Measurements from ENCODE around the gene EDNRA.
A peak's percentile ranks its signal among the peaks of the same experiment; 100 is the strongest.

EDNRA gene

DNA sequence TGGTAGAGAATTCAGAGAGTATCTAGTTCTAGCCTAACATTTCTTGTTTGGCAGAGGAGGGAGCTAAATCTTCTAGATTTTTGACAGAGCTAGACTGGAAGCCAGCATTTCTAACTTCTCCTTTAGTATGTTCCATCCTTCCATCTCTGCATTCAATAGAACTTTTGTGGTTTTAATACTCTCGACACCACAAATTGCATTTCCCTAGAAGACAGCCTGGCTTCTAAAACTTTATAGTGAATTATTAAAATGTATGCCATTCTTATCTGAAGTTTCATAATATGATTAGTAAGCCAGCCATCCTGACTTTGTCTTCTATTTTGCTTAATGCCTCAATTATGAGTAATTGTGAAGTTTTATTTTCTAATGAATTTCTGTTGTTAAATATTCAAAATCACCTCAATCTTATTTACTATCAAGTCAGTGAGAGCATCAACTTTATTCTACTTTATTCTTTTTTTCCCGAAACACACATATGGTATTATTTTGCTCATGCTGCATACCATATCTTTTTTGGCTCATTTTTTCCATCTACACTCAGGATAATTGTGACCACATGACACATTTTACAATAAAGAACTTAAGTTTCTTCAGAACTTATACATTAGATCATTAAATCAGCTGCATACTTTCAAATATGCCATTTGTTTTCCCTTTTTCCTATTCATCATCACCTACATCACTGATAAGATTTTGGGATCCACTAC is 30.2 kb downstream of the EDNRA start:
- TF ChIP-seq JUND (IDR thresholded peaks at IDR 0.05; ENCODE audit: low read depth), result no peak
- DNase-seq (ENCODE audit: low read depth in 1 of 2, low spot score in 1 of 2), result no peak

GRCh38 chr4:147513091-147513490 is 32.2 kb downstream of the EDNRA start:
- no peak for TF ChIP-seq JUND (IDR thresholded peaks at IDR 0.05; ENCODE audit: low read depth)
- no peak for DNase-seq (ENCODE audit: low read depth in 1 of 2, low spot score in 1 of 2)
- in situ Hi-C loops (cut with HindIII; ENCODE audit: low pct_unique_long_range_greater_than_20kb, low sequenced_read_pairs), result no loop called here

More for the DNA sequence above, 30.2 kb downstream of the EDNRA start:
- in situ Hi-C loops (cut with HindIII; ENCODE audit: low pct_unique_long_range_greater_than_20kb, low sequenced_read_pairs), result no loop called here

DNA sequence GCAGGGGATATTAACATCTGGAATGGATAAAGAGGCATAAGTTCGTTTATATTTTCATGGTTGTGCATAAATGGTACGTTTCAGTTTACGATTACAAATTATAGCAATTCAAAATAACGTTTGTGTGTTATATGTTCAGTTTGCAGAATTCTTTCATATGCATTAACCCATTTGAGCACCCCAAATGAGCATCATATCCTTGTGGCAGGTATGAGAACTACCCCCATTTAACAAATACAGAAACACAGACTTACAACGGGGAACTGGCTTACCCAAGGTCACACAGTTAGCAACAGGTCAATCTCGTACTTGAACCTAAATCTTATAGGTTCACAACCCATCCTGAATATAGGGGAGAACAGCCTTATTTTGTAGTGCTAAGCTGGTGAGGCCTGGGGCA is 33.1 kb downstream of the EDNRA start:
- in situ Hi-C loops (cut with HindIII; ENCODE audit: low pct_unique_long_range_greater_than_20kb, low sequenced_read_pairs), result no loop called here
- no peak for TF ChIP-seq JUND (IDR thresholded peaks at IDR 0.05; ENCODE audit: low read depth)
- no peak for DNase-seq (ENCODE audit: low read depth in 1 of 2, low spot score in 1 of 2)

- DNase-seq (ENCODE audit: low read depth in 1 of 2, low spot score in 1 of 2), result peak in 1 of 2 experiments; percentile 50
- in situ Hi-C loops (cut with HindIII; ENCODE audit: low pct_unique_long_range_greater_than_20kb, low sequenced_read_pairs), result no loop called here
These were observed 34.5 kb downstream of the EDNRA start for GRCh38 chr4:147515220-147515936.

DNA sequence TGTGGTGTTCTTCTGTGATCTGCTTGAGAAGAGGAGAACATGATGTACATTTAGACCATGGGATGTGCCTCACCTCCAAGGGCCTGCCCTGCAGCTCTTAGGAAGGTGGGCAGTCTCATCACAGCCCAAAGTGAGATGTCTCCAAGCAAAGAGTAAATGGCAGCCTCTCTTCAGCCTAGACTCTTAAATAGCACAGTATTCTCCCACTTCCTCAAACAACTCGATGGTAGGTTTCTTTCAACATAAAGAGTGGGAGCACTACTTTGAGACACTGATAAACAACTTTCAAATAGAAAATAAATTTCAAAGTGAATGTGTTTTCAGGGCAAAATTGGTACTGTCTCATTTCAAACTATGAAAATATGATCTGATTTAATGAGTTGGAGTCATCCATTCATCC is 35.2 kb downstream of the EDNRA start:
- no peak for TF ChIP-seq JUND (IDR thresholded peaks at IDR 0.05; ENCODE audit: low read depth)
- no peak for DNase-seq (ENCODE audit: low read depth in 1 of 2, low spot score in 1 of 2)
- in situ Hi-C loops (cut with HindIII; ENCODE audit: low pct_unique_long_range_greater_than_20kb, low sequenced_read_pairs), result no loop called here

More at GRCh38 chr4:147515220-147515936, 34.5 kb downstream of the EDNRA start:
- TF ChIP-seq JUND (IDR thresholded peaks at IDR 0.05; ENCODE audit: low read depth), result no peak

- DNase-seq (ENCODE audit: low read depth in 1 of 2, low spot score in 1 of 2), result no peak
- in situ Hi-C loops (cut with HindIII; ENCODE audit: low pct_unique_long_range_greater_than_20kb, low sequenced_read_pairs), result no loop called here
- no peak for TF ChIP-seq JUND (IDR thresholded peaks at IDR 0.05; ENCODE audit: low read depth)
These were observed 37.2 kb downstream of the EDNRA start for GRCh38 chr4:147518086-147518485.

- in situ Hi-C loops (cut with HindIII; ENCODE audit: low pct_unique_long_range_greater_than_20kb, low sequenced_read_pairs), result no loop called here
- TF ChIP-seq JUND (IDR thresholded peaks at IDR 0.05; ENCODE audit: low read depth), result no peak
- peak; percentile 6 to 70 for DNase-seq (ENCODE audit: low read depth in 1 of 2, low spot score in 1 of 2)
These were observed 38.2 kb downstream of the EDNRA start for GRCh38 chr4:147518846-147519767.

DNA sequence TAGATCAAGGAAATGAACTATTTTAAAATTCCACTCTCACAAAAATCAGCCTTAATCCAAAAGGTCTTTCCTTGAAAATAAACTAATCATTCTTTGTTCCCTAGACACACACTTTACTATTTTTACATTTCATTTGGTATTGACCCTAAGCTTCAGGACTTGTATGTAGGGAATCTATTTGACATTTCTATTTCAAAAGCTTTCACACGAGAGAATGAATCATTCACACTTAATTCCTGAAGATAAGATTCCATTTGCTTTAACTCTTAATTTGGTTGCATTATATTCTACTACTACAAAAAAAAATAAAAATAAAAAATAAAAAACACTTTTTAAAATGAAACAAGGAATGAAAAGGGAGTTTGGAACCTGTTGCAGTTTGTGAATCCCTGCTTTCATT is 43.7 kb downstream of the EDNRA start:
- no peak for TF ChIP-seq JUND (IDR thresholded peaks at IDR 0.05; ENCODE audit: low read depth)
- no peak for DNase-seq (ENCODE audit: low read depth in 1 of 2, low spot score in 1 of 2)
- in situ Hi-C loops (cut with HindIII; ENCODE audit: low pct_unique_long_range_greater_than_20kb, low sequenced_read_pairs), result no loop called here

DNA sequence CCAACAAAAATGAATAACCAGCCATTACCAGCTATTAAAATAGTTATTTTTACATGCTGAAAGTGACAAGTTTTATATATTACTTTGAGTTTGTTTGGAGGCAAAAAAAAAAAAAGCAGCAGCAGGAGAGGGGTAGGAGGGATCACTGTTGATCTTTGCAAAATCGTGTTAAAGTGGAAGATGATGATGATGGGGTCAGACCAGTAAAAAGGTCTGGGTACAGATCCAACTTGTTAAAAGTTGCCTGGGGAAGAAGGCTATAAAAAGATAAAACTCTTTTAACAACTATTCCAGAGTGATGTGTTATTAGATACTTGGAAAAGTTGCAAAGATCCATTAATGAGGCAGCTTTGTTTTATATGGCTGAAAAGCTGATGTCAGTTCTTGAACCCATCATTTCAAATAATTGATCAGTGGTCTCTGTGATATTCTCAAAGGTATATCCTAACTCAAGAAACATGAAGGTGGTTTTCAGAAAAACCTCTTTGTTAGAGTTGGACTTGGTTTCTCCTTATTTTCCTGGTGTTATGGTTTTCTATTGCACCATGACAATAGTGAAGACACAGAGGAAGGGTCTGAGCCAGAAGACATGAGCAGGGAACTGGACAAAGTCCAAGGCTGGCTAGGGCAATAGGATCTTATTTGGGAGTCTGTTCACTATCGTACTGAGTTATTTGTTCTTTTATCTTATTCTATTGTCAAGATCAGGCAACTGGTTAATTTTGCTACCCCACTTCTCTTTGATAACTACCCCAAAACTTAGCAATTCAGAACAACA is 44.8 kb downstream of the EDNRA start:
- DNase-seq (ENCODE audit: low read depth in 1 of 2, low spot score in 1 of 2), result no peak
- TF ChIP-seq JUND (IDR thresholded peaks at IDR 0.05; ENCODE audit: low read depth), result no peak
- in situ Hi-C loops (cut with HindIII; ENCODE audit: low pct_unique_long_range_greater_than_20kb, low sequenced_read_pairs), result no loop called here

- no peak for DNase-seq (ENCODE audit: low read depth in 1 of 2, low spot score in 1 of 2)
- TF ChIP-seq JUND (IDR thresholded peaks at IDR 0.05; ENCODE audit: low read depth), result no peak
- in situ Hi-C loops (cut with HindIII; ENCODE audit: low pct_unique_long_range_greater_than_20kb, low sequenced_read_pairs), result no loop called here
These were observed 45.4 kb downstream of the EDNRA start for GRCh38 chr4:147526272-147526654.

- DNase-seq (ENCODE audit: low read depth in 1 of 2, low spot score in 1 of 2), result no peak
- TF ChIP-seq JUND (IDR thresholded peaks at IDR 0.05; ENCODE audit: low read depth), result no peak
- in situ Hi-C loops (cut with HindIII; ENCODE audit: low pct_unique_long_range_greater_than_20kb, low sequenced_read_pairs), result no loop called here
These were observed 47.2 kb downstream of the EDNRA start for GRCh38 chr4:147528054-147528453.

DNA sequence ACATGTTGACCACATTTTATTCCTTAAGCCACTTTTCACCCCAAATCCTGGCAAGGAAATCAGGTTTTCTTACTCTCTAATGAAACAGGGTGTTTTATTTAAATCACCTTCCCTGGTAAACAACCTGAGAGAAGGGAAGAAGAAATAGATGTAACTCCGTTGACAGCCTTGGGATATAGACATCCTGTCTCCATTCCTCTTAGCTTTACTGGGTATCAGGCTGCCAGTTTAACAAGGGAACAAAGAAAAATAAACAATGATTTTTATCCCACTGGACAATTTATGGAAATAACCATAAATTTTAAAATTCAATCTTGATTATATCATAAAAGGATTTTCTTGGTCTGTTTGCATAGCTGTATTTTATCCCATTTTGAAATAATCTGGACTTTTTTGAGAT is 49.2 kb downstream of the EDNRA start:
- no peak for TF ChIP-seq JUND (IDR thresholded peaks at IDR 0.05; ENCODE audit: low read depth)
- in situ Hi-C loops (cut with HindIII; ENCODE audit: low pct_unique_long_range_greater_than_20kb, low sequenced_read_pairs), result no loop called here
- DNase-seq (ENCODE audit: low read depth in 1 of 2, low spot score in 1 of 2), result no peak
